Pancreas (tissue), 10 donors: ENCODE results near the gene MUC2. TPM values are rescaled to one million over a fixed set of nuclear protein-coding genes. Genes with fewer than 3 reads are reported as not detected.
"Not testable (repeated sequence)": the region's sequence is repeated elsewhere in the genome, so short reads cannot be mapped to it uniquely, and the experiment has no call there.

Source experiments
- ATAC-seq, 4 donors: fragments of 200-7000 bp; cut with Tn5 transposase; one replicate each; pipeline versions ENCODE4 v1.8.0 to v1.9.1; 2020; ENCODE audit warnings: mild to moderate bottlenecking in 4 of 4, moderate library complexity in 4 of 4
- DNase-seq, 6 donors: peaks; one replicate each; pipeline ENCODE4 v3.0.0-alpha.2; 2020
- FAIRE-seq: peaks from 2 replicates; lab custom pipeline; 2012; peaks lifted over from hg19 to GRCh38; lab: Jason Lieb, UNC
- H3K27ac ChIP-seq, 4 donors: fragments of 200-600 bp; sonication (generic); 1 replicate in 3 of 4; 2 replicates in 1 of 4; pipeline versions ENCODE4 v1.5.0 to v1.8.0; 2020
- H3K27me3 ChIP-seq, 4 donors: fragments of 200-600 bp; one replicate each; pipeline ENCODE4 v1.8.0; 2021
- H3K36me3 ChIP-seq, 3 donors: fragments of 200-600 bp; sonication (generic) in 1 of 3; one replicate each; pipeline versions ENCODE4 v1.5.0 to v1.8.0; 2020 to 2021
- H3K4me1 ChIP-seq, 3 donors: fragments of 200-600 bp; one replicate each; pipeline ENCODE4 v1.8.0; 2021
- H3K4me3 ChIP-seq, 4 donors: fragments of 200-600 bp; sonication (generic) in 2 of 4; one replicate each; pipeline versions ENCODE4 v1.5.0 to v1.8.0; 2020 to 2021
- H3K9me3 ChIP-seq, 4 donors: fragments of 200-600 bp; one replicate each; pipeline ENCODE4 v1.8.0; 2021
- WGBS, 2 donors: extraction: QIAGEN DNeasy Blood & Tissue Kit; methylation state at CpG; one replicate each; pipeline ENCODE4 v1.1.7; 2013; 5-methylcytosine and 5-hydroxymethylcytosine counted together
- intact Hi-C, 3 donors: fragments of 100-400 bp; cut with DNase I; formaldehyde crosslinking; loops; one replicate each; pipeline versions ENCODE4 v1.11.1 to v1.14.2; 2022
- polyA plus RNA-seq, 2 donors: library from polyadenylated mRNA; stranded (reverse); fragments of 200-250 nt; gene quantifications; one replicate each; pipeline ENCODE4 v1.2.3, GENCODE V29; 2013
- total RNA-seq, 6 donors: library from RNA; stranded (reverse); fragmentation: NEBNext Ultra II Directional in 4 of 6; extraction: Animal tissue kit (Norgen Biotek cat#: 25700) in 4 of 6; gene quantifications; one replicate each; pipeline versions ENCODE4 v1.2.1 to v1.2.4, GENCODE V29; 2021 to 2023
- TF ChIP-seq, protein P1 (sequence below), 4 donors: fragments of 200-600 bp; sonication (generic) in 3 of 4; IDR thresholded peaks; one replicate each; pipeline versions ENCODE4 v1.5.0 to v1.8.0; 2021; ENCODE audit warnings: antibody characterized with exemption in 4 of 4
- donor health status: healthy with polysubstance abuse.
- donor health status: DM: no; HTN: no; CAD: no; lungs with moderate emphysema.
- donor health status: DM: no; HTN: no; CAD: no.
- donor health status: control.
- donor health status: control.
- donor health status: Bipolar disorder and iron deficiency.
- donor health status: DM: yes; HTN: yes; CAD: no.
- donor health status: DM: no; HTN: no; CAD: no.
- donor health status: DM: no; HTN: no; CAD: no.
- donor health status: DM: yes; HTN: yes; CAD: no.

MUC2 gene
- total and polyA plus RNA-seq, 8 donors = 0.03 to 0.57 (median 0.04) TPM; not detected in 4

DNA sequence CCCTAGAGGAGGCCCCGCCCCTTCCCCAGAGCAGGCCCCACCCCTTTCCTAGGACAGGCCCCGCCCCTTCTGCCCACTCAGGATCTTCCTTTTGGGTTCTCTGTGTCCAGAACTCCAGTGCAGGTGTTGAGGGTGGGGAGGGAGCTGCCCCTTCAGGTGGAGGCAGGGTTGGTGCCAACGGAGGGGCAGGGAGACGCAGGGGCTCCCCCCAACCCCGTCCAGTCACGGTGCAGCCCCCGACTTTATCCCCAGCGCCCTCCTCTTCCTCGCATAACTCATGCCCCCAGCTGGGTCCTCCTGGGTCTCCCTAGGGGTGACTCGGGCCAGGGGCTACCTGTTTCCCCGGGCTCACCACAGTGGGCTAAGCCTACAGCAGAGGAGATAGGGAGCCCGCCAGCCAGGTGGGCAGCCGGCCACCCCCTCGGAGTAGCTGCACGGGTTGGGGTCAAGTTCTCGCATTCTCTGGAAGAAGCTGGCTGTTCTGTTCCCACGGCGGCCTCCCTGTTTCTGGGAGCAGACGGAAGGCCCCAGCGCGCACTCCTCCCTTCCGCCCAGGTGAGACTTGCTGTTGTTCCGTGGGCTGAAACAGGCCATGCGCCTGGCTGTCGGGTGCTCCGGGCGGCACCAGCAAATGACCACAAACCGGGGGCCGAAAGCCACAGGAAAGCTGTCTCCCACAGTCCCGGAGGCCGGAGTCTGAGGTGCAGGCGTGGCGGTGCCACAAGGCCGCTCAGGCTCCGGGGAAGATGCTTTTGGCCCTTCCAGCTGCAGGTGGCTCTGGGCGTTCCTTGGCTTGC, 38.9 kb downstream of the MUC2 start:
- FAIRE-seq (no peak), ATAC-seq (no peak)
- 78 to 83% methylated on average over 34 to 36 of the region's 36 CpGs for WGBS, 2 donors

DNA sequence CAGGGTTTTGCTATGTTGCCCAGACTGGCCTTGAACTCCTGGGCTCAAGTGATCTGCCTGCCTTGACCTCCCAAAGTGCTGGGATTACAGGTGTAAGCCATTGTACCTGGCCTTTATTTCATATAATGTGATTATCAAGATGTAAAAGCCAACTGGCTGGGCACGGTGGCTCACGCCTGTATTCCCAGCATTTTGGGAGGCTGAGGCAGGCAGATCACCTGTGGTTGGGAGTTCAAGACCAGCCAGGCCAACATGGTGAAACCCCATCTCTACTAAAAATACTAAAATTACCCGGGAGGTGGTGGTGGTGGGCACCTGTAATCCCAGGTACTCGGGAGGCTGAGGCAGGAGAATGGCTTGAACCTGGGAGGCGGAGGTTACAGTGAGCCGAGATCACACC, 40.6 kb downstream of the MUC2 start:
- H3K36me3 ChIP-seq, H3K9me3 ChIP-seq, H3K4me1 ChIP-seq, intact Hi-C loops, H3K4me3 ChIP-seq, H3K27ac ChIP-seq, ATAC-seq, H3K27me3 ChIP-seq, FAIRE-seq: not testable (repeated sequence)
- DNase-seq = peak in 2 of 6 donors; percentile 1 to 25
- WGBS, 2 donors = 82 to 84% methylated on average over 6 of the region's 6 CpGs

More for the DNA sequence above, 38.9 kb downstream of the MUC2 start:
- H3K4me3 ChIP-seq = no peak overlapping the region
- intact Hi-C loops = no loop called here
- no peaks in the 10 kb centered on the region for H3K9me3 ChIP-seq
- DNase-seq = peak in 2 of 6 donors; percentile 11 to 50
- TF ChIP-seq, protein P1, sequence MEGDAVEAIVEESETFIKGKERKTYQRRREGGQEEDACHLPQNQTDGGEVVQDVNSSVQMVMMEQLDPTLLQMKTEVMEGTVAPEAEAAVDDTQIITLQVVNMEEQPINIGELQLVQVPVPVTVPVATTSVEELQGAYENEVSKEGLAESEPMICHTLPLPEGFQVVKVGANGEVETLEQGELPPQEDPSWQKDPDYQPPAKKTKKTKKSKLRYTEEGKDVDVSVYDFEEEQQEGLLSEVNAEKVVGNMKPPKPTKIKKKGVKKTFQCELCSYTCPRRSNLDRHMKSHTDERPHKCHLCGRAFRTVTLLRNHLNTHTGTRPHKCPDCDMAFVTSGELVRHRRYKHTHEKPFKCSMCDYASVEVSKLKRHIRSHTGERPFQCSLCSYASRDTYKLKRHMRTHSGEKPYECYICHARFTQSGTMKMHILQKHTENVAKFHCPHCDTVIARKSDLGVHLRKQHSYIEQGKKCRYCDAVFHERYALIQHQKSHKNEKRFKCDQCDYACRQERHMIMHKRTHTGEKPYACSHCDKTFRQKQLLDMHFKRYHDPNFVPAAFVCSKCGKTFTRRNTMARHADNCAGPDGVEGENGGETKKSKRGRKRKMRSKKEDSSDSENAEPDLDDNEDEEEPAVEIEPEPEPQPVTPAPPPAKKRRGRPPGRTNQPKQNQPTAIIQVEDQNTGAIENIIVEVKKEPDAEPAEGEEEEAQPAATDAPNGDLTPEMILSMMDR (IDR thresholded peaks at IDR 0.05) = no peak
- H3K27ac ChIP-seq = no peak overlapping the region
- no peaks in the 10 kb centered on the region for H3K36me3 ChIP-seq
- no peaks in the 10 kb centered on the region for H3K4me1 ChIP-seq
- no peaks in the 10 kb centered on the region for H3K27me3 ChIP-seq

DNA sequence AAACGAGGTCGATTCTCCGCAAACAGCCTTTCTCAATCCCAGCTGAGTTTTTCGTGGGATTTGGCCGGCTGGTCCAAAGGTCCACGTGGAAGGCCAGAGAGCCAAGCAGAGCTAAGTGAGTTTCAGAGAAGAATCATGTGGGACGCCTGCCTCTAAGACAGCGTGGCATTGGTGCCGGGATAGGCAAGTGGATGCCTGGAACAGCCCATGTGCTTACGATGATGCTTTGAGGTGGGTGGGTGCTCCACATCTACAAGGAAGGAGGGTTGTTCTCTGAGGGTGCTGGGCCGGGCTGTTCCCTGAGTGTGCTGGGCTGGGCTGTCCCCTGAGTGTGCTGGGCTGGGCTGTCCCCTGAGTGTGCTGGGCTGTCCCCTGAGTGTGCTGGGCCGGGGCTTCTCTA, 41.4 kb downstream of the MUC2 start:
- no peaks in the 10 kb centered on the region for H3K4me1 ChIP-seq
- DNase-seq = peak in 2 of 6 donors; percentile 0 to 21
- no peaks in the 10 kb centered on the region for H3K27me3 ChIP-seq
- H3K4me3 ChIP-seq = no peak overlapping the region
- H3K36me3 ChIP-seq = no peaks in the 10 kb centered on the region
- H3K9me3 ChIP-seq = no peaks in the 10 kb centered on the region
- intact Hi-C loops = no loop called here
- H3K27ac ChIP-seq = no peak overlapping the region
- TF ChIP-seq, protein P1 (IDR thresholded peaks at IDR 0.05) = no peak
- no peak for ATAC-seq
- 79 to 85% methylated on average over 12 of the region's 12 CpGs for WGBS, 2 donors
- no peak for FAIRE-seq

DNA sequence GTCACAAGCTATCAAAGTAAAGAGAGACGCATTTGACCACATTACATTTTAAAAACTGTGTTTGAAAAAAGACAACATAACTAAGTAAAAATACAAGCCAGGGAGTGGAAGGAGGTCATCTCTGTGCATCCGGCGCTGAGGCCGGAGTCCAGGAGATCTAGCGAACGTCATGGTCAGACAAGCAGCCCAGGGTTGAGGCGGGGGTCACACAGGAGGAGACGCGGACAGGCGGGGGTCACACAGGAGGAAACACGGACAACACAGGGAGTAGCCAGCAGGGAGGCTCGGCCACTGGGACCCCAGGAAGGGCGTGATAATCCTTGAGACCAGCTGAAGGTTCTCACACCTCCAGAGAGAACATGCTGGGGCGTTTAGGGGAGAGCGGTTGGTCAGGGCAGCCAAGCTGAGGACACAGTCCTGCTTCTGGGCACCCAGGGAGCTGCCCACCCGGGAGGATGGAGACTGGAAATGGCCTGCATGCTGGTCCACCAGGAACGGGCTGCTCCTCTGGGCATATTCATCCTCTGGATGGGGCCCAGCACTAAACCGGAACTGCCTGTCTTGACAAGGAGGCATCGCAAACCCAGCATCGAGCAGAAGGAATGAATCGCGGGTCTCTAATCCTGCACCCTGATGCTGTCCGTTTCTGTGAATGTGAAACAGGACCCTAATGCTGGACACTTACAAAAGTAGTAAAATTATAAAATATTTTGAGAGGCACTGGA, 42.2 kb downstream of the MUC2 start:
- Histone ChIP-seq H3K27me3 (no peaks in the 10 kb centered on the region), H3K9me3 (no peaks in the 10 kb centered on the region), H3K27ac (no peak overlapping the region), H3K4me3 (no peak overlapping the region), H3K4me1 (no peaks in the 10 kb centered on the region), H3K36me3 (no peaks in the 10 kb centered on the region)
- DNase-seq = peak in 2 of 6 donors; percentile 8 to 51
- no peak for FAIRE-seq
- intact Hi-C loops = no loop called here
- no peak for ATAC-seq
- TF ChIP-seq, protein P1 (IDR thresholded peaks at IDR 0.05) = no peak
- 61 to 66% methylated on average over 23 of the region's 23 CpGs for WGBS, 2 donors

DNA sequence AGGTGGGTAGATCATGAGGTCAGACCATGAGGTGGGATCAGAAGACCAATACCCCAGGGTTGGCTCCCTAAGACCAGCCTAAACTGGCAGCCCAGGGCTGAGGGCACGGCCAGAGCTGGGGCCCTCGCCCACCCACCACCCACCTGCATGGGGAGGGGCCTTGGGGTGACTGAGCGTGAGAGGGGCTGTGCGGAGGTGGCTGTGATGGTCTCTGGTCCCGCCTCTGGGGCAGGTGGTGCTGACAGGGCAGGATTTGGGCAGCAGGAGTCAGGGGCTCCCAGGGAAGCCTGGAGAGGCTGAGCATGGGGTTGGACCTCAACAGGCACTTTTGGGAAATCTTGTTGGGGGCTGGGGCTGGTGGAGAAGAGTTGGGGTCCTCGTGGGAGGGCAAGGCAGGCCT, 43.3 kb downstream of the MUC2 start:
- intact Hi-C loops = no loop called here
- Histone ChIP-seq H3K27ac (no peak overlapping the region), H3K27me3 (no peaks in the 10 kb centered on the region), H3K9me3 (no peaks in the 10 kb centered on the region), H3K4me3 (no peak overlapping the region), H3K36me3 (no peaks in the 10 kb centered on the region), H3K4me1 (no peaks in the 10 kb centered on the region)
- WGBS, 2 donors = 53 to 57% methylated on average over 6 of the region's 6 CpGs
- DNase-seq (peak in 1 of 6 donors; percentile 43), FAIRE-seq (no peak), ATAC-seq (no peak)
- TF ChIP-seq, protein P1 (IDR thresholded peaks at IDR 0.05) = no peak
